NCI-H510A (cell line): ENCODE results near the gene KRT7.
"Not testable (repeated sequence)": the region's sequence is repeated elsewhere in the genome, so short reads cannot be mapped to it uniquely, and the experiment has no call there.

ENCODE experiments used
- DNase-seq: peaks from one replicate; lab custom pipeline; 2025; lab: John Stamatoyannopoulos, UW

KRT7 gene

GRCh38 chr12:52255926-52256583 lies 23.0 kb downstream of the KRT7 start:
- no peak for DNase-seq

- no peak for DNase-seq
These were observed 23.5 kb downstream of the KRT7 start for GRCh38 chr12:52256584-52256935.

- no peak for DNase-seq
These were observed 24.1 kb downstream of the KRT7 start for GRCh38 chr12:52257074-52257551.

- DNase-seq: not testable (repeated sequence)
These were observed 24.9 kb downstream of the KRT7 start for GRCh38 chr12:52257922-52258321.

- DNase-seq: no peak
These were observed 25.4 kb downstream of the KRT7 start for GRCh38 chr12:52258335-52258901.

GRCh38 chr12:52259657-52260243 lies 26.7 kb downstream of the KRT7 start:
- no peak for DNase-seq

- DNase-seq: no peak
These were observed 27.5 kb downstream of the KRT7 start for GRCh38 chr12:52260361-52261207.

GRCh38 chr12:52261208-52261484 lies 28.1 kb downstream of the KRT7 start:
- DNase-seq: no peak

- DNase-seq: no peak
These were observed 29.2 kb downstream of the KRT7 start for GRCh38 chr12:52262286-52262685.

- no peak for DNase-seq
These were observed 30.9 kb downstream of the KRT7 start for GRCh38 chr12:52263761-52264434.

- DNase-seq: no peak
These were observed 31.4 kb downstream of the KRT7 start for GRCh38 chr12:52264435-52264825.

- no peak for DNase-seq
These were observed 33.5 kb downstream of the KRT7 start for GRCh38 chr12:52266514-52266913.

- DNase-seq: no peak
These were observed 34.2 kb downstream of the KRT7 start for GRCh38 chr12:52267266-52267665.

GRCh38 chr12:52267699-52268098 lies 34.7 kb downstream of the KRT7 start:
- DNase-seq: no peak

GRCh38 chr12:52268212-52268611 lies 35.2 kb downstream of the KRT7 start:
- DNase-seq: no peak

GRCh38 chr12:52270541-52271070 lies 37.6 kb downstream of the KRT7 start:
- no peak for DNase-seq

GRCh38 chr12:52271158-52271557 lies 38.1 kb downstream of the KRT7 start:
- no peak for DNase-seq

- DNase-seq: no peak
These were observed 41.6 kb downstream of the KRT7 start, which contains the start of gene KRT86 for GRCh38 chr12:52274521-52275120. TSS of gene KRT86 (plus strand) at chr12:52274645. CDS start at chr12:52301917, 27,272 bp downstream.

- no peak for DNase-seq
These were observed 42.6 kb downstream of the KRT7 start for GRCh38 chr12:52275686-52276085.

- DNase-seq: peak; percentile 72
These were observed 44.6 kb downstream of the KRT7 start for GRCh38 chr12:52277486-52278245.
